GM21619 (cell line): ENCODE measurements around the gene GULP1.
"Not testable (repeated sequence)": the region's sequence is repeated elsewhere in the genome, so short reads cannot be mapped to it uniquely, and the experiment has no call there.

Experiments
- ATAC-seq: cut with Tn5 transposase; IDR thresholded peaks from one replicate; pipeline ENCODE4 v1.9.1; 2021; ENCODE audit not compliant: unreplicated experiment

Gene GULP1

GRCh38 chr2:188292348-188293239, 920 bp downstream of the GULP1 start:
- ATAC-seq = no peak

- ATAC-seq = no peak
Observed at GRCh38 chr2:188293601-188294351, 2.1 kb downstream of the GULP1 start.

- no peak for ATAC-seq
Observed at GRCh38 chr2:188294352-188294926, 2.8 kb downstream of the GULP1 start.

GRCh38 chr2:188295067-188295685, 3.5 kb downstream of the GULP1 start:
- ATAC-seq = no peak

- ATAC-seq = no peak
Observed at GRCh38 chr2:188297978-188298377, 6.3 kb downstream of the GULP1 start.

GRCh38 chr2:188298937-188299371, 7.3 kb downstream of the GULP1 start:
- not testable (repeated sequence) for ATAC-seq

- ATAC-seq = no peak
Observed at GRCh38 chr2:188303363-188304031, 11.8 kb downstream of the GULP1 start.

GRCh38 chr2:188305271-188305670, 13.6 kb downstream of the GULP1 start:
- ATAC-seq = no peak

GRCh38 chr2:188306271-188306670, 14.6 kb downstream of the GULP1 start:
- no peak for ATAC-seq

GRCh38 chr2:188307850-188308283, 16.2 kb downstream of the GULP1 start:
- no peak for ATAC-seq

- no peak for ATAC-seq
Observed at GRCh38 chr2:188308483-188308882, 16.8 kb downstream of the GULP1 start.

- ATAC-seq = no peak
Observed at GRCh38 chr2:188309364-188309763, 17.7 kb downstream of the GULP1 start.

- ATAC-seq = no peak
Observed at GRCh38 chr2:188314314-188315054, 22.8 kb downstream of the GULP1 start.

GRCh38 chr2:188315750-188316149, 24.1 kb downstream of the GULP1 start:
- no peak for ATAC-seq

GRCh38 chr2:188316342-188316741, 24.7 kb downstream of the GULP1 start:
- no peak for ATAC-seq

GRCh38 chr2:188316791-188317423, 25.2 kb downstream of the GULP1 start:
- no peak for ATAC-seq

- no peak for ATAC-seq
Observed at GRCh38 chr2:188318161-188318749, 26.6 kb downstream of the GULP1 start.

GRCh38 chr2:188319838-188320237, 28.2 kb downstream of the GULP1 start:
- no peak for ATAC-seq

GRCh38 chr2:188320861-188321260, 29.2 kb downstream of the GULP1 start:
- no peak for ATAC-seq
